ENCODE measurements around the gene TMEM167A. TPM values are rescaled to one million over a fixed set of nuclear protein-coding genes. Genes with fewer than 3 reads are reported as not detected.

The TMEM167A gene
- total and polyA plus RNA-seq, 2 of the 8 experiments (the other 6 are each of a cell fraction or from before 2014, with no cell fraction given): 50.6 to 178 TPM

- TF ChIP-seq EP300 (IDR thresholded peaks at IDR 0.05; ENCODE audit: borderline replicate concordance in 1 of 2, low read depth in 2 of 2, low read length in 2 of 2) (no peak), JUN (IDR thresholded peaks at IDR 0.05; ENCODE audit: low read depth, low read length) (no peak), SIX5 (IDR thresholded peaks at IDR 0.05; ENCODE audit: low read depth, low read length) (no peak), RNF2 (IDR thresholded peaks at IDR 0.05; ENCODE audit: borderline replicate concordance, low read depth, low read length, missing control alignments, poor library complexity, severe bottlenecking) (no peak), KDM4A (IDR thresholded peaks at IDR 0.05; ENCODE audit: low read depth, low read length, severe bottlenecking) (no peak), GABPA (IDR thresholded peaks at IDR 0.05; ENCODE audit: borderline replicate concordance, insufficient read depth, low read length) (no peak), ASH2L (IDR thresholded peaks at IDR 0.05; ENCODE audit: low read length) (no peak), NANOG (IDR thresholded peaks at IDR 0.05; ENCODE audit: insufficient read depth, low read depth, low read length, poor library complexity, severe bottlenecking) (no peak), CREB1 (IDR thresholded peaks at IDR 0.05) (no peak)
These were observed 13.0 kb upstream of the TMEM167A start (continued) for GRCh38 chr5:83090169-83090568.

Measured in H1 (cell line).